ENCODE measurements around the gene ZNF746.

ZNF746 gene

DNA sequence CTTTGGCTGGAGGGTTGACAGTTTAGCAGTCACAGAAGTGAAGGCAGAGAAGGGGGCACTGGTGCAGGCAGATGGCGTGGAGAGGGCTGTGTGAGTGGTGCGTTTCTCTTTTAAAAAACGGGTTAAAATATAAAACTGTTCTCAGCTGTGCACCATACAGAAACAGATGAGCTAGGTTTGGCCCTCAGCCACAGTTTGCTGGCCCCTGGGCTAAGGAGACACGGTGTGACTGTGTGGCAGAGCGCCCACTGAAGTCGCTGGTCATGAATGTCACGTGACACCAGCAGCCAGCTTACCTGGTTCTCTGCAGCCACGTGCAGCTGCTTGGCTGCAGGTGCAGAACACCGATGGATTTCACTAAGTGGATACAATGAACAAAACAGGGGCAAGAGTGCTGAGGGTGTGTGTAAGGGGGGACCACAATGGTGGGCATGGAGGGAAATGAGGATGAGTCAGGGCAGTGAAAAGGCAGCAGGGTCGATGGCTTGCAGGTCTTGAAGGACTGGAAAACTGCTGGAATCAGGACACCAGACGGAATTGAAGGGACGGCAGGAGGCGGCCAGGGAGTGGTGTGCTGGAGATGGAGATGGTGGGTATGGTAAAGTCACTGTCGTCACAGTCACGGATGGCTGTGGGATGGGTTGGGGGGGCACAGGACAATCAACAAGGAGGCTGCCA is 7.4 kb downstream of the ZNF746 start:
- DNase-seq (ENCODE audit: low read depth) = no peak

GRCh38 chr7:149489391-149490024 is 8.1 kb downstream of the ZNF746 start:
- no peak for DNase-seq (ENCODE audit: low read depth)

- DNase-seq (ENCODE audit: low read depth) = no peak
These were observed 18.0 kb downstream of the ZNF746 start for GRCh38 chr7:149479568-149479967.

GRCh38 chr7:149478754-149479153 is 18.9 kb downstream of the ZNF746 start:
- no peak for DNase-seq (ENCODE audit: low read depth)

DNA sequence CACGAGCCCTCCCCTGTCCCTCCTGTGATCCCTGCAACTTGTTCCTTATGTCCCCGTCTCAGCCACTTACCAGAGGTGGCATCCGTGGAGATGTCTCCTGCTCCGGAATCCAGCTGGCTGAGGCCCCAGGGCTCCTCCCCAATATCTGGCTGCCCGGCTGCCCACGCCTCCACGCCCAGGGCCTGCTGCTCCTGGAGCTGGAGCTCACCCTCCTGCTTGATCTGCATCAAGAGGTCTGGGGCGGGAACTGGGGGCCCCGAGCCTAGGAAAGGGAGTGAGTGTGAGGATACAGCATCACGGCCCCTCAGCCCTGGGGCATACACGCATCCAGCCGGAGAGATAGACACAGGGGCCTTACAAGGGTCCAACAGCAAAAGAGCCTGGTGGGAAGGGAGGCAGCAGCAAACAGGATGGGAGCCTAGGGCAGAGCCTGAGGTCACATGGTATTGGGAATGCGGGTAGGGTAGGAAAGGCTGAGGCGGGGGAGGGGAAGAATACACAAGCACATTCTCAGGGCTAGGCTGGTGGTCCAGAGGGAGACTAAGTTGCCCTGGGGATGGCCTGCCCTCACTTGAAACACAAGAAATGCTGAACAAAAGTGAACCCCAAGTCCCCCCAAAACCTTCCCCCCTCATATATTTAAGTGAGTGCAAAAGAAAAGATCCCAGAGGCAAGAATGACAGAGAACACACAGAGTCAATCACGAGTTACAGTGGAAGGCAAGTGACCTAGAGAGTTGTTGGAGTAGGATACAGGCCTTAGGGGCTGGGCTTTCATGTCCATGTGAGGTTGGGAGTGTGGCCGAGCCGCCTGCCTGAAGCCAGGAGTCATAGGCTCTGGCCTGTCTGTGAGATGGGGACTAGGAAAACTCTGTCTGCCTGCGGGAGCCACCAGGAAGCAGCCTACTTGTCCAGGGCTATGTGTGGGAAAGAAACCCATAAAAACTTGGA is 19.8 kb downstream of the ZNF746 start:
- no peak for DNase-seq (ENCODE audit: low read depth)

- DNase-seq (ENCODE audit: low read depth) = no peak
These were observed 20.8 kb downstream of the ZNF746 start for GRCh38 chr7:149476791-149477190.

GRCh38 chr7:149475121-149476045 is 22.2 kb downstream of the ZNF746 start:
- no peak for DNase-seq (ENCODE audit: low read depth)

DNA sequence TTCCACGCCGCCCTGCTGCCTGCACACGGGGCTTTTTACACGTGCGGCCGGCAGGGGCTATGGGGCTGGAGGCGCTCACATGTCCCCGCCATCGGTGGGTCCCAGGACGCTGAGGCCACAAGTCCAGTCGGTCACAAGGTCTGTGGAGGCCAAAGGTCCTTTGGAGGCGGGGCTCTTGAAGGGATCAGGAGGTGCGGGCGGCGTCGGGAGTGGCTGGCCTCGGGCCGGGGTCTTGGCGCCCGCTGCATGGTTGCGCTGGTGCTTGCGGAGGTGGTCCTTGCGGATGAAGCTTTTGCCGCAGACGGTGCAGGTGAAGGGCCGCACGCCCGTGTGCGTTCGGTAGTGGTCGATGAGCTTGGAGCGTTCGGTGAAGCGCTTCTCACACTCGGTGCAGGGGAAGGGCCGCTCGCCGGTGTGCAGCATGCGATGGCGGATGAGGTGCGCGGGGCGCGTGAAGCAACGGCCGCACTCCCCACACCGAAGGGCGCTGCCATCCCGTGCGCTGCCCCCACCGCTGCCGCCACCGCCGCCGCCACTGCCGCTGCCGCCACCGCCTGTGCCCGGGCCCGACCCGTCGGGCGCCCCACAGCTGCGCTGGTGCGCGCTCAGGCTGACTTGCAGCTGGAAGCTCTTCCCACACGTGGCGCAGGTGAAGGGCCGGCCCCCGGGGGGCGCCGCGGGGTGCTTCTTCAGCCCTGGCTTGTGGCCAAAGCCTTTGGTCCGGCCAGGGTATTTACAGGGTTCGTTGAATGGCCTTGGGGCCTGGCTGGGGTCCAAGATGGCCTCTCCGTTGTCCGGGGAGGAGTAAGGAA is 23.1 kb downstream of the ZNF746 start:
- DNase-seq (ENCODE audit: low read depth) = no peak

DNA sequence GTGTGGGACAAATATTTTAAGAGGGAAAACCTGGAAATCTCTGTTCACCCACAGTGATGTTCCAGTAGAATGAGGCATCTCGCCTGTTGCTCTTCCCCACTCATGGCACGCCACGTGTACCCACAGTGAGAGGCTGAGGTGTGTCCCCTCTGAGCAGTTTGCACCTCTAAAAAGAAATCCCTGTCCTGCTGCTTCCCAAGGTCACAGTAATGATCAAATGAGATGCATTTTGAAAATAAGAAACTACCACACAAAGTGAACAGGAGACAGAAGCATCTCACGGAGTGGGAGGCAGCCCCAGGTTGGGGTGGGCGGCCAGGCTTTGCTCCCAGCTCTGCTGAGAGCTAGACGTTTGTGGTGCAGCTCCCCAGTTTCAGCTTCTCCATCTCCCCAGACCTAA is 24.4 kb downstream of the ZNF746 start:
- DNase-seq (ENCODE audit: low read depth) = no peak

DNA sequence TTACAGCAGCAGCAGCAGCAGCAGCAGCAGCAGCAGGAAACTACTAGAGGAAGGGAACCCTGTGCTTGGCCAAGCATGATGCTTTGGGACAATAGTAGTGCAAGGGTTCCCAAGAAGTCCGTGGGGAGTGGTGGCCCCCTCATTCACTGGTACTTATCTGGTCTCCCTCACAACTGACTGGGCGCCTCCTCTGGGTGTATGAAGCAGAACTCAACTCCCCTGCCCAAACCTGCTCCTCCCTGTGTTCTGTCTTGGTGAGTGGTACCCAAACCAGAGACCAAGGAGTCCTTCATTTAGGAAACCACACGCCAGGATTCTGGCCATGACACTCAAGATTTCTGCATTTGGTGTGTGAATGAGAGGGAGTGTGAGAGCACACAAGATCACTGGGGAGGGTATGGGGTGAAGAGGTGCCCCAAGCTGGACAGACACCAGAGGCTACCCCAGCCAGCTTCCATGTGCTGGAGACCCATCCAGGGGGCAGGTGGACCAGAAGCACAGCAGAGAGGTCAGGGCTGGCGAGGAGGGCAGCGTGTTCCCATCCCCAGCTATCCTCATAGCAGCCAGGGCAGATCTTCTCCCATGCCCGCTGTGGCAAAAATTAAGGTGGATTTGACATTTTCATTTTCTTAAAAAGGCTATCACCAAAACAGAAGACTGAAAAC is 26.2 kb downstream of the ZNF746 start:
- no peak for DNase-seq (ENCODE audit: low read depth)

- DNase-seq (ENCODE audit: low read depth) = no peak
These were observed 27.8 kb downstream of the ZNF746 start for GRCh38 chr7:149469806-149470205.

DNA sequence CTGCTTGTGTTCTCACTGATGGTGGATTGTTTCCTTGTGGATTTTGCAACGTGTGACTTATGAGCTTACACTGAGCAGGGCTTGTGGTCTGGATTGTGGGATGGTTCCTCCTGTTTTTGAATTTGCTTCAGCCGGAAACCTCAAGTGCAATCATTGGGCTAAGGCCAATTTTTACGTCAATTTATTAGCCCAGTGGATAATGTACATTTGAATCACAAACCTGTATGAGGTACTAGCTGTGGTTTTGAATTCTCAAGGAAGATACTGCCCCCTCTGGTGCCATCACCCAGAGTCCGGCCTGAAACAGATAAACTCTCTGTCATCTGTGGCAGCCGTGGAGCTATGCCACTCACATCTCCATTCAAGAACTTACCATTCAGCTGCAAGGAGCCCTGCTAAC is 29.4 kb downstream of the ZNF746 start:
- no peak for DNase-seq (ENCODE audit: low read depth)

- no peak for DNase-seq (ENCODE audit: low read depth)
These were observed 30.2 kb downstream of the ZNF746 start for GRCh38 chr7:149467321-149467859.

GRCh38 chr7:149466364-149466763 is 31.2 kb downstream of the ZNF746 start:
- no peak for DNase-seq (ENCODE audit: low read depth)

- no peak for DNase-seq (ENCODE audit: low read depth)
These were observed 34.0 kb downstream of the ZNF746 start for GRCh38 chr7:149463500-149464161.

DNA sequence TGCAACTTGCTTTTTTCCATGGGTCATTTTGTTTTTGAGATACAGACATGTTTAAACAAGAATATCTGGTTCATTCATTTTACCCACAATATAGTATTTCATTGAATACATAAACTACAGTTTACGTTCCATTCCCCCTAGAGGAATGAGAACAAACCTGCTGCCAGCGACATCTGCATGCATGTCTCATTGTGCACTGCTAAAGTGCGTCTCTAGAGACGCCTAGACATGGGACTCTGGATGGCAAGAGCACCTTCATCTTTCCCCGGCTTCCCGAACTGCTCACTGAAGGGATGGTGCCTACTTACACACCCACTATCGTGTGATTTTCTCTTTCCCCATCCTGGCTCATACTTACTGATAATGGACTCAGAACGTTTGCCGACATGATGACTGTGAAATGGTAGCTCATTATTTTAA is 35.5 kb downstream of the ZNF746 start:
- no peak for DNase-seq (ENCODE audit: low read depth)

DNA sequence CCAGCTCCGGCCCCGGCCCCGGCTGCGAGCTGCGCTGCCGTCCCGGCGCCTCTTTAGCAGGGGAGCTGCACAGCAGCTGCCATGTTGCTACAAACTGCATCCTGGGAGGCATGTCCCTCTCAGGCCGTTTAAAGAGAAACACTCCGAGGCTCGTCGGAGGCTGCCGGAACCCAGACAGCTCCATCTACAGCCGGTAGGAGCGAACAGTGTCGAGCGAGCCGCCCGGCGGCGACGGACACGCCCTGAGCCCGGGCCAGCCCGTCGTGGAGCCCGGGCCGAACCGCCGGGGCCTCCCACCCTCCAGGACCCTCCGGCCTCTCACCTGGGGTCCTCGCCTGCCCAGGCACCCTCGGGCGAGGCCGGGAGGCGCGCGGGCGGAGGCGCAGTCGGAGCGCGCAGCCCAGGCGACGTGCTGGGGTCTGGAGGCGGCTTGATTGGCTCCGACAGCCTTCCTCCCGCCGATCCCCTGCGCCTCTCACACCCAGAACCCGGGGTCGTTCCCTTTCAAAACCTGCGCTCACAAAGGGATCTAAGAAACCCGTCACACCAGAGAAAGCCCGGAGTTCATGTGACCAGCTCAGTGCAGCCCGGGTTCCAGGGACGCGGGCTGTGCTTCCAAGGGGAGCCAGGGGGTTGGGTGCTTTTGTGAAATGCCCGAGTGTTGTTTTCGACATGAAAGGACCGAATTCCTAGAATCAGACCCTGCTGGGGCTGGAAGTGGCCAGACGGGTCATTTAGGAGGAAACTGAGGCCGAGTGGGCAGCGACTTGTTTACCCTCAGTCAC is 36.9 kb downstream of the ZNF746 start, which contains the start of gene ZNF777:
Gene ZNF777 (minus strand): TSS at position 570 of the 785 bp plus-strand sequence. CDS start 5,040 bp downstream, outside the sequence.
- DNase-seq (ENCODE audit: low read depth) = peak; percentile 42

Measured in HS-5 (cell line).